ENCODE results near the gene COL20A1.
"Not testable (repeated sequence)": the region's sequence is repeated elsewhere in the genome, so short reads cannot be mapped to it uniquely, and the experiment has no call there.

Gene COL20A1

GRCh38 chr20:63376283-63377250, 83.6 kb downstream of the COL20A1 start:
- DNase-seq (ENCODE audit: low read depth): no peak

- no peak for DNase-seq (ENCODE audit: low read depth)
Measured at GRCh38 chr20:63377256-63377941, 84.4 kb downstream of the COL20A1 start.

DNA sequence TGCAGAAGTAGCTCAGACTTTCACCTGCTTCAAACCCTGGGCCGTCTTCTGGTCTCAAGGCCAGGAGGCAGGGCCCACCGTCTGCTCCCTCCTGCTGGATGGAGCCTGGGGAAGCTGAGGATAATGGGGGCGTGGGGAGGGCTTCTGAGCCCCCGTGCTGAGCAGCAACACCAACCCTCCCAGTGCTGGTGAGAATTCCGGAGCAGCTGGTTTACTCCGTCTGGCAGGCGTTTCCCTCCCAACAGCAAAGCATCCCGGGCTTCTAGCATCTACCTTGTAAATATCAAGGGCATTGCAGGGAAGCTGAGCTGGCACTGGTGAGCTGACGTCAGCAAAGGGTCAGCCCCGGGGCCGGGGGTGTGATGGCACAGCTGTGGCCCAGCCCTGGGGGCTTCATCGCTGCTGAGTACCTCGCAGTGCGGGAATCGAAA, 85.0 kb downstream of the COL20A1 start:
- no peak for DNase-seq (ENCODE audit: low read depth)

DNA sequence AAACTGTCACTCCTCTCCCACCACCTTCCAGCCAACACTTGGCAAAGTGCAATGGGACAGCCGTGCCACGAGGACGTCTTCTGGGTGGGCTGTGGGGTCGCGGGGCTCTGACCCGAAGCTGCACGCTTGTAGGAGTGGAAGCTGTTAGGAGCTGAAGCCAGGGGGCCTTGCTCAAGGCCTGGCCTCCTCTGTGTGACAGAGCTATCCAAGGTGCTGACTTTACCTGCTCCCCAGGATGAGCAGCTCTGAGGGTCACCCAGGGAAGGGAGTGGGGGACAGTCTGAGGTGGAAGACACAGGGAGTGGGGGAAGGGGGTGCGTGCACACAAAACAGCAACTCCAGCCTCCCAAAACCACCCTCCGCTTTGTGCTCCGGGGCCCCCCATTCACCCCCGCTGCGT, 85.6 kb downstream of the COL20A1 start:
- DNase-seq (ENCODE audit: low read depth): no peak

GRCh38 chr20:63379296-63379695, 86.3 kb downstream of the COL20A1 start:
- DNase-seq (ENCODE audit: low read depth): no peak

GRCh38 chr20:63379872-63380271, 86.9 kb downstream of the COL20A1 start:
- DNase-seq (ENCODE audit: low read depth): not testable (repeated sequence)

GRCh38 chr20:63380346-63380870, 87.4 kb downstream of the COL20A1 start:
- no peak for DNase-seq (ENCODE audit: low read depth)

DNA sequence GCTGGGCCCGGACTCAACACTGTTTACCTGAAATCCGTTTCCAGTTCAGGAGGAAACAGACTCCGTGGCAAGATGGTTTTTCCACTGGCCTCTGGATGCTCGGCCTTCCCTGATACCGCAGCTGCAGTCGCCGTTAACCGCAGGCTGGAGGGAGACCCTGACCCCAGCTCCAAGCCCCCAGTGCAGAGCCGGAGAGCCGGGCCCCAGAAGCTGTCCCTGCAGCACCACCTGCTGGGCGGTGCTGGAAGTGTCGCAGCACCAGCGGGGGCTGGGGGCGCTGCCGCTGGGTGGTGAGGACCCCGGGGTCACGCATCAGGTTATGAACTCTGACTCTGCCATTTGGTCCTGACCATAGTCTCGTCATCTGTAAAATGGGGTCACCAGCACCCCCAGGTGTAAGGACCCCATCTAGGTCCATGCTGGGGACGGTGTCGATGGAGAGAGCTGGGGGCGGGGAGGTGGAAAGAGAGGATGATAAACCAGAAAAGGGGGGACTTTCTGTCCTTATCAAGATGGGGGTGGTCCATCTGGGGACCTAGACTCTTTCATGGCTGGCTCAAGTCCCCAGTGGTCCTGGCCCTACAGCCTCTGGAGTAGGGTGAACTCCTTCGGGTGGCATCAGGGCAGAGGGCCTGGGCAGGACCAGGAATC, 88.9 kb downstream of the COL20A1 start:
- DNase-seq (ENCODE audit: low read depth): no peak

DNA sequence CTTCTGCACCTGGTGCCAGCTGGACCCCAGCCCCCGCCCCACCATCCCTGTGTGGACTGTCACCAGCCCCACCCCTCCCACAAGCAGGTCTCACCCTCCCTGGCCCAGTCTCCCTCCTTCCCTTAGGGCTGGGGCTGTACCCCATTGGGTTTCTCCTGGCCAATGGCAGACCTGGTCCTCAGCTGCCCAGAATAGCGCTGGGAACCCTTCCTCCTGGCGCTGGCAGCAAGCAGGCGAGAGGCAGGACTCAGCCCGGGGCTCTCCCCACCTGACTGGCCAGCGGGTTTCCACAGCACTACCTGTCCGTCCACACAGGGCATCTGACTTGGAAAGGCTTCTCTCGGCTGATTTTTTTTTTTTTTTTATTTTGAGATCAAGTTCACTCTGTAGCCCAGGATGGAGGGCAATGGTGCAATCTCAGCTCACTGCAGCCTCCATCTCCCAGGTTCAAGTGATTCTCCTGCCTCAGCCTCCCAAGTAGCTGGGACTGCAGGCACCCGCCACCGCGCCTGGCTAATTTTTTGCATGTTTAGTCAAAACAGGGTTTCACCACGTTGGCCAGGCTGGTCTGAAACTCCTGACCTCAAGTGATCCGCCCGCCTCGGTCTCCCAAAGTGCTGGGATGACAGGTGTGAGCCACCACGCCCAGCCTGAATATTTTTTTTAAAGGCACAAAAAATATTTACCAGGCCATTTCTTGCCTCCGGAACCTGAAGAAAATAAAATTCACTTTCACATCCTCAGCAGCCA, 89.7 kb downstream of the COL20A1 start:
- no peak for DNase-seq (ENCODE audit: low read depth)

GRCh38 chr20:63383556-63383955, 90.6 kb downstream of the COL20A1 start:
- no peak for DNase-seq (ENCODE audit: low read depth)

DNA sequence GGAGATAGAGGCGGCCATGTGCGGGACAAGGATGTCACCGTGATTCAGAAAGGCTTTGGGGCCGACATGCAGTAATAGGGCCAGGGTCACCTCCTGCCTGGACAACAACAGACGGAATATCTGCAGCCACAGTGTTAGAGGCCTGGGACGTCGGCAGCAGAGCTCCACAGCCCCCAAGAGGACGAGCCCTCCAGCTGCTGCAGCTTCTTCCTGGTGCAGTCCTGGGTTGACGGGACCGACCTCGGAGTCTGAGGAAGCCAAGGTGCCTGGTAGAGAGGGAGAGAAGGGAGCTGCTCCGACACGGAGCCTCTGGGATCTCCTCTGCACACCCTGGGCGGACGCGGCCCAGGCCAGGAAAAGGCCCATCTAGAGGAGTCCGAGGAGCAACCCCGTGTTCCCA, 91.3 kb downstream of the COL20A1 start:
- no peak for DNase-seq (ENCODE audit: low read depth)

Measured in HS-27A (cell line).